ENCODE data around the gene MCM3AP. TPM values are rescaled to one million over a fixed set of nuclear protein-coding genes. Genes with fewer than 3 reads are reported as not detected.

Gene MCM3AP
- total RNA-seq, 2 donors from 2014 or later, result 52.7 to 102 TPM

DNA sequence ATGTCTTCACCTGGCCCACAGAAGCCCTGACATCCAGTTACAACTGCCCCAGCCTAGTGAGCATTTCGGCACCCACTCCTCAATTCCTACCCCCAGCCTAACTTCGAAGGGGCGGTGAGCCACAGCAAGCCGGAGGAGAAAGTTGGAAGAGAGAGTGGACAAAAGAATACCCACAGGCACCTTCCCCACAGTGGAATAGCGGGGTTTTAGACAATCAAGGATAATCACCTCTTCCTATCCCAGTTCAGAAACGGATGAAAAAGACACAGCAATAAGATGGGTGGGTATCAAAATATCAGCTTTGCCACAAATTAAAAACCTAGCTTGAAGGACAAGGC lies 55.5 kb downstream of the MCM3AP start:
- intact Hi-C loops (cut with DNase I), result no loop called here
- peaks cover 0 to 4% of the 10 kb centered on the region in 2 donors for H3K36me3 ChIP-seq (replicated peaks in 1 of 2; ENCODE audit: insufficient read depth in 1 of 2, low read depth in 2 of 2)
- H3K27ac ChIP-seq, result peak overlapping the region in 1 of 4 donors; percentile 52
- H3K4me1 ChIP-seq, result peaks cover 37% of the 10 kb centered on the region
- no peak for DNase-seq
- WGBS, 2 donors, result 83 to 86% methylated on average over 6 of the region's 6 CpGs
- TF ChIP-seq POLR2A (IDR thresholded peaks at IDR 0.05), result no peak
- TF ChIP-seq, protein P1, sequence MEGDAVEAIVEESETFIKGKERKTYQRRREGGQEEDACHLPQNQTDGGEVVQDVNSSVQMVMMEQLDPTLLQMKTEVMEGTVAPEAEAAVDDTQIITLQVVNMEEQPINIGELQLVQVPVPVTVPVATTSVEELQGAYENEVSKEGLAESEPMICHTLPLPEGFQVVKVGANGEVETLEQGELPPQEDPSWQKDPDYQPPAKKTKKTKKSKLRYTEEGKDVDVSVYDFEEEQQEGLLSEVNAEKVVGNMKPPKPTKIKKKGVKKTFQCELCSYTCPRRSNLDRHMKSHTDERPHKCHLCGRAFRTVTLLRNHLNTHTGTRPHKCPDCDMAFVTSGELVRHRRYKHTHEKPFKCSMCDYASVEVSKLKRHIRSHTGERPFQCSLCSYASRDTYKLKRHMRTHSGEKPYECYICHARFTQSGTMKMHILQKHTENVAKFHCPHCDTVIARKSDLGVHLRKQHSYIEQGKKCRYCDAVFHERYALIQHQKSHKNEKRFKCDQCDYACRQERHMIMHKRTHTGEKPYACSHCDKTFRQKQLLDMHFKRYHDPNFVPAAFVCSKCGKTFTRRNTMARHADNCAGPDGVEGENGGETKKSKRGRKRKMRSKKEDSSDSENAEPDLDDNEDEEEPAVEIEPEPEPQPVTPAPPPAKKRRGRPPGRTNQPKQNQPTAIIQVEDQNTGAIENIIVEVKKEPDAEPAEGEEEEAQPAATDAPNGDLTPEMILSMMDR (IDR thresholded peaks at IDR 0.05), result no peak
- no peak overlapping the region for H3K4me3 ChIP-seq
- H3K27me3 ChIP-seq, result no peaks in the 10 kb centered on the region
- no peaks in the 10 kb centered on the region for H3K9me3 ChIP-seq
- no peak for ATAC-seq

DNA sequence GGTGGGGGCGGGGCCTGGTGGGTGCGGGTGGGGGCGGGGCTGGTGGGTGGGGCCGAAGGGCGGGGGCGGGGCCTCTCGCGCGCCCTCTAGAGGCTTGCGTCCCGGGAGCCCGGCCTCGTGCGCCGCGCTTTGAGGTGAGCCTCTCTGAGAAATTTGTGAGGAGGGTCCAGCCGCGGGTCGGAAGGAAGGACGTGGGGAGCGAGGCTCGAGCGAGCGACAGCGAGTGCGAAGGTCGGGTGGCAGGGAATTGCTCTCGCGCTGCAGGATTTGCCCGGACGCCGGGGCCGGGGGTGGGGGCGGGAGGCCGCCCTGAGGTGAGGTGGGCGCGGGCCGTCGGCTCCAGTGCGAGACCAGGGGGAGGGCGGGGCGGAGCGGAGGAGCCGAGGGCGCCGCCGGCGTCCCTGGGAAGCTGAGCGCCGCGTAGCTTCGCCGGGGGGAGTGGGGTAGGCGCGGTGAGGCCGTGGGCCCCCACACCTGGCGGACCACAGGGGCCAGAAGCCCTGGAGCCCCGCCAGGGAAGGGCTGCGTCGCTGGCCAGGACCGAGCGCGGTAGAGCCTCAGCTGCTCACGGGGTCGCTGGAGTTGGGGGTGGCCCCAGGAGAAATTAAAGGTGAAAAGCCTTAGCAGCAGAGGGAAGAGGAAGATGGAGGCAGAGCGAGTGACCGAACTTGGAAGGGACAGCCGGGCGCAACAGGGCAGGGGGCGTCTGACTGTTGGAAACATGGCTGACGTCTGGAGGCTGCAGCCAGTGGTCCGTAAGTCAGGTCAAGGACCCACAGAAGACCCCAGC lies 56.1 kb downstream of the MCM3AP start:
- Histone ChIP-seq H3K27me3 (no peaks in the 10 kb centered on the region), H3K4me1 (peaks cover 42% of the 10 kb centered on the region), H3K9me3 (no peaks in the 10 kb centered on the region), H3K27ac (peak overlapping the region in 3 of 4 donors; percentile 14 to 57 (median 52)), H3K36me3 (replicated peaks in 1 of 2; ENCODE audit: insufficient read depth in 1 of 2, low read depth in 2 of 2) (peaks cover 0 to 2% of the 10 kb centered on the region in 2 donors), H3K4me3 (peak overlapping the region; percentile 33 to 79)
- TF ChIP-seq, protein P1 (IDR thresholded peaks at IDR 0.05), result peak; percentile 55 to 75 (median 63)
- no peak for TF ChIP-seq POLR2A (IDR thresholded peaks at IDR 0.05)
- WGBS, 2 donors, result 3 to 12% methylated on average over 19 to 59 of the region's 72 CpGs
- intact Hi-C loops (cut with DNase I), result no loop called here
- DNase-seq, result peak in 2 of 4 donors; percentile 43 to 53
- peak; percentile 46 for ATAC-seq

GRCh38 chr21:46228345-46229051 lies 56.9 kb downstream of the MCM3AP start, which contains the start of gene LSS:
TSS of gene LSS (minus strand) at chr21:46228774. CDS start at chr21:46228745, 29 bp downstream.
- intact Hi-C loops (cut with DNase I), result no loop called here

GRCh38 chr21:46227811-46228344 lies 57.5 kb downstream of the MCM3AP start:
- peak overlapping the region in 3 of 4 donors; percentile 72 to 87 (median 84) for H3K27ac ChIP-seq
- 2% methylated on average over 15 to 20 of the region's 20 CpGs for WGBS, 2 donors

More at GRCh38 chr21:46228345-46229051, 56.9 kb downstream of the MCM3AP start, which contains the start of gene LSS:
- Histone ChIP-seq H3K27ac (peak within 1 kb of the TSS; percentile 69 to 87 (median 78)), H3K36me3 (replicated peaks in 1 of 2; ENCODE audit: insufficient read depth in 1 of 2, low read depth in 2 of 2) (no peaks in the 10 kb centered on the region), H3K27me3 (no peaks in the 10 kb centered on the region), H3K4me3 (peak within 1 kb of the TSS; percentile 78 to 79), H3K4me1 (peaks cover 45% of the 10 kb centered on the region), H3K9me3 (no peaks in the 10 kb centered on the region)
- DNase-seq (peak; percentile 99), ATAC-seq (peak; percentile 97)
- TF ChIP-seq POLR2A (IDR thresholded peaks at IDR 0.05), result peak; percentile 49 to 69 (median 65)
- TF ChIP-seq, protein P1 (IDR thresholded peaks at IDR 0.05), result no peak
- WGBS, 2 donors, result 0 to 1% methylated on average over 2 to 65 of the region's 77 CpGs

More at GRCh38 chr21:46227811-46228344, 57.5 kb downstream of the MCM3AP start:
- no peak for DNase-seq
- no peak for ATAC-seq
- peak overlapping the region; percentile 62 to 78 for H3K4me3 ChIP-seq
- no peaks in the 10 kb centered on the region for H3K36me3 ChIP-seq (replicated peaks in 1 of 2; ENCODE audit: insufficient read depth in 1 of 2, low read depth in 2 of 2)
- H3K27me3 ChIP-seq, result no peaks in the 10 kb centered on the region
- intact Hi-C loops (cut with DNase I), result no loop called here
- TF ChIP-seq POLR2A (IDR thresholded peaks at IDR 0.05), result no peak
- TF ChIP-seq, protein P1 (IDR thresholded peaks at IDR 0.05), result no peak
- H3K4me1 ChIP-seq, result peaks cover 45% of the 10 kb centered on the region
- no peaks in the 10 kb centered on the region for H3K9me3 ChIP-seq

Data from body of pancreas (tissue), 4 donors.